Measurements from ENCODE around the gene ATG9B.

The ATG9B gene

DNA sequence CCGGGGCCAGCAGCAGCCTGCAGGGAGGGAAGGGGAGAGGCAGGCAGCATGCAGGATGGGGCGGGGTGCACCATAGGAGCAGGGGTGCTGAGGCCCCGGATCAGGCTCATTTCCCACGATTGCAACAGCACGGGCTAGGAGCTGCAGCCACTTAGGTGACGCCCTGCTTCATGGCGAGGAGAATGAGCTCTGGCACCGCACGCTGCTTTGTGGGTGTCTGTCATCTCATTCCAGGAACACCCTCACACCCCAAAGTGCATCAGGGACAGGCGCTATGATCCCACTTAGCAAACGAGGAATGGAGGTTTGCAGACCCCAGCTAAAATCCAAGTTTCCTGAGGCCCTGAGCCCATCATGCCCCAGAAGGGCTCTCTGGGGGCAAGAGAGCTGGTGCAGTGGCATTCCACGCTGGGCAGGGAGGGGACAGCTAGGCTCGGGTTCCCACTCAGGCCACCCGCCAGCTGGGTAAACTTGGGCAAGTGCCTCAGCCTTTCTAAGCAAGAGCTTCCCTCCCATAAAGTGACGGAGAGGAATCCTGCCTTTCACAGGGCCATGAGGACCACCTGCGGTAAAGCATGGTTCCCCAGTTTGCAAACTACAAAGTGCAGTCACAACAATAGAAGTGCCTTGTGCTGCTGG, 55.4 kb downstream of the ATG9B start:
- Histone ChIP-seq H3K4me1 (ENCODE audit: control insufficient read depth, insufficient read depth, low read length) (no peaks in the 10 kb centered on the region), H3K27ac (ENCODE audit: extremely low read depth, low read depth, low read length) (no peak overlapping the region), H3K4me3 (ENCODE audit: low read depth, low read length) (no peak overlapping the region), H3K36me3 (ENCODE audit: control insufficient read depth in 2 of 2, insufficient read depth in 1 of 2, low read length in 2 of 2) (no peaks in the 10 kb centered on the region), H3K9me3 (ENCODE audit: control insufficient read depth, insufficient read depth, low read depth, low read length) (no peaks in the 10 kb centered on the region)
- TF ChIP-seq ZNF132 (tag by site-specific recombination; IDR thresholded peaks at IDR 0.05; ENCODE audit: borderline replicate concordance) (no peak), ZNF202 (tag by site-specific recombination; IDR thresholded peaks at IDR 0.05; ENCODE audit: borderline replicate concordance) (no peak), ZNF501 (tag by site-specific recombination; IDR thresholded peaks at IDR 0.05) (no peak), ZNF140 (tag by site-specific recombination; IDR thresholded peaks at IDR 0.05) (no peak), ZNF777 (tag by site-specific recombination; IDR thresholded peaks at IDR 0.05; ENCODE audit: borderline replicate concordance) (no peak), ZNF114 (tag by site-specific recombination; IDR thresholded peaks at IDR 0.05) (no peak), WT1 (tag by site-specific recombination; IDR thresholded peaks at IDR 0.05) (no peak), ZBTB21 (tag by site-specific recombination; IDR thresholded peaks at IDR 0.05) (no peak), ZNF791 (tag by site-specific recombination; IDR thresholded peaks at IDR 0.05) (no peak), ZNF223 (tag by site-specific recombination; IDR thresholded peaks at IDR 0.05) (no peak), YY1 (tag by site-specific recombination; IDR thresholded peaks at IDR 0.05) (no peak), ZBTB6 (tag by site-specific recombination; IDR thresholded peaks at IDR 0.05) (no peak), ZBTB7A (tag by site-specific recombination; IDR thresholded peaks at IDR 0.05; ENCODE audit: low read depth) (no peak), ZNF621 (tag by site-specific recombination; IDR thresholded peaks at IDR 0.05) (no peak), HOXA7 (CRISPR knock-in tag; IDR thresholded peaks at IDR 0.05; ENCODE audit: borderline replicate concordance) (no peak)
- TF ChIP-seq, protein P1, sequence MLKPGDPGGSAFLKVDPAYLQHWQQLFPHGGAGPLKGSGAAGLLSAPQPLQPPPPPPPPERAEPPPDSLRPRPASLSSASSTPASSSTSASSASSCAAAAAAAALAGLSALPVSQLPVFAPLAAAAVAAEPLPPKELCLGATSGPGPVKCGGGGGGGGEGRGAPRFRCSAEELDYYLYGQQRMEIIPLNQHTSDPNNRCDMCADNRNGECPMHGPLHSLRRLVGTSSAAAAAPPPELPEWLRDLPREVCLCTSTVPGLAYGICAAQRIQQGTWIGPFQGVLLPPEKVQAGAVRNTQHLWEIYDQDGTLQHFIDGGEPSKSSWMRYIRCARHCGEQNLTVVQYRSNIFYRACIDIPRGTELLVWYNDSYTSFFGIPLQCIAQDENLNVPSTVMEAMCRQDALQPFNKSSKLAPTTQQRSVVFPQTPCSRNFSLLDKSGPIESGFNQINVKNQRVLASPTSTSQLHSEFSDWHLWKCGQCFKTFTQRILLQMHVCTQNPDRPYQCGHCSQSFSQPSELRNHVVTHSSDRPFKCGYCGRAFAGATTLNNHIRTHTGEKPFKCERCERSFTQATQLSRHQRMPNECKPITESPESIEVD (tag by site-specific recombination; IDR thresholded peaks at IDR 0.05): no peak
- TF ChIP-seq, protein P2, sequence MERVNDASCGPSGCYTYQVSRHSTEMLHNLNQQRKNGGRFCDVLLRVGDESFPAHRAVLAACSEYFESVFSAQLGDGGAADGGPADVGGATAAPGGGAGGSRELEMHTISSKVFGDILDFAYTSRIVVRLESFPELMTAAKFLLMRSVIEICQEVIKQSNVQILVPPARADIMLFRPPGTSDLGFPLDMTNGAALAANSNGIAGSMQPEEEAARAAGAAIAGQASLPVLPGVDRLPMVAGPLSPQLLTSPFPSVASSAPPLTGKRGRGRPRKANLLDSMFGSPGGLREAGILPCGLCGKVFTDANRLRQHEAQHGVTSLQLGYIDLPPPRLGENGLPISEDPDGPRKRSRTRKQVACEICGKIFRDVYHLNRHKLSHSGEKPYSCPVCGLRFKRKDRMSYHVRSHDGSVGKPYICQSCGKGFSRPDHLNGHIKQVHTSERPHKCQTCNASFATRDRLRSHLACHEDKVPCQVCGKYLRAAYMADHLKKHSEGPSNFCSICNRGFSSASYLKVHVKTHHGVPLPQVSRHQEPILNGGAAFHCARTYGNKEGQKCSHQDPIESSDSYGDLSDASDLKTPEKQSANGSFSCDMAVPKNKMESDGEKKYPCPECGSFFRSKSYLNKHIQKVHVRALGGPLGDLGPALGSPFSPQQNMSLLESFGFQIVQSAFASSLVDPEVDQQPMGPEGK (tag by site-specific recombination; IDR thresholded peaks at IDR 0.05): no peak
- TF ChIP-seq, protein P3, sequence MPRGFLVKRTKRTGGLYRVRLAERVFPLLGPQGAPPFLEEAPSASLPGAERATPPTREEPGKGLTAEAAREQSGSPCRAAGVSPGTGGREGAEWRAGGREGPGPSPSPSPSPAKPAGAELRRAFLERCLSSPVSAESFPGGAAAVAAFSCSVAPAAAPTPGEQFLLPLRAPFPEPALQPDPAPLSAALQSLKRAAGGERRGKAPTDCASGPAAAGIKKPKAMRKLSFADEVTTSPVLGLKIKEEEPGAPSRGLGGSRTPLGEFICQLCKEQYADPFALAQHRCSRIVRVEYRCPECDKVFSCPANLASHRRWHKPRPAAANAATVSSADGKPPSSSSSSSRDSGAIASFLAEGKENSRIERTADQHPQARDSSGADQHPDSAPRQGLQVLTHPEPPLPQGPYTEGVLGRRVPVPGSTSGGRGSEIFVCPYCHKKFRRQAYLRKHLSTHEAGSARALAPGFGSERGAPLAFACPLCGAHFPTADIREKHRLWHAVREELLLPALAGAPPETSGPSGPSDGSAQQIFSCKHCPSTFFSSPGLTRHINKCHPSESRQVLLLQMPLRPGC (tag by site-specific recombination; IDR thresholded peaks at IDR 0.05): no peak
- ChIA-PET CTCF (interaction anchor here (0.5 to 11.1 kb wide), 5 partner anchors 9 to 1487 kb away, joined by 3 to 124 read pairs (median 5); no protein-coding TSS in a partner anchor), POLR2A (interaction anchor here (1.4 kb wide), 1 partner anchor 10 kb away, joined by 3 read pairs; no protein-coding TSS in a partner anchor)

Measured in HEK293 (cell line).